ENCODE measurements around the gene SDR42E1. TPM values are rescaled to one million over a fixed set of nuclear protein-coding genes. Genes with fewer than 3 reads are reported as not detected.

The SDR42E1 gene
- total and polyA plus RNA-seq, 2 of the 13 experiments (the other 11 are each of a cell fraction or from before 2014, with no cell fraction given) = 0.01 to 0.13 TPM

GRCh38 chr16:82031116-82032084 lies 20.1 kb upstream of the SDR42E1 start (continued):
- TF ChIP-seq ATF3 (CRISPR knock-in tag; IDR thresholded peaks at IDR 0.05) (no peak), NAIF1 (CRISPR knock-in tag; IDR thresholded peaks at IDR 0.05; ENCODE audit: borderline replicate concordance) (no peak), RAD21 (CRISPR knock-in tag; IDR thresholded peaks at IDR 0.05) (peak; percentile 81), TFDP2 (CRISPR knock-in tag; IDR thresholded peaks at IDR 0.05) (no peak), ELF3 (CRISPR knock-in tag; IDR thresholded peaks at IDR 0.05) (peak; percentile 69), KDM2A (CRISPR knock-in tag; IDR thresholded peaks at IDR 0.05; ENCODE audit: borderline replicate concordance, low read depth) (no peak), CCDC6 (CRISPR knock-in tag; IDR thresholded peaks at IDR 0.05) (0 out of 2 replicates have a peak, but pooled peaks have one; percentile 31), TSC22D2 (CRISPR knock-in tag; IDR thresholded peaks at IDR 0.05; ENCODE audit: borderline replicate concordance) (no peak), FOXP4 (CRISPR knock-in tag; IDR thresholded peaks at IDR 0.05) (no peak), CEBPG (CRISPR knock-in tag; IDR thresholded peaks at IDR 0.05) (no peak), ZNF280B (CRISPR knock-in tag; IDR thresholded peaks at IDR 0.05; ENCODE audit: borderline replicate concordance) (no peak), SP4 (CRISPR knock-in tag; IDR thresholded peaks at IDR 0.05) (no peak), MYNN (CRISPR knock-in tag; IDR thresholded peaks at IDR 0.05; ENCODE audit: low read depth) (no peak), ZNF12 (CRISPR knock-in tag; IDR thresholded peaks at IDR 0.05) (no peak), SMC3 (IDR thresholded peaks at IDR 0.05; ENCODE audit: low read length) (peak; percentile 93), FOXC1 (CRISPR knock-in tag; IDR thresholded peaks at IDR 0.05; ENCODE audit: borderline replicate concordance) (peak; percentile 40; the same call in 1 of the 2 replicates), MYPOP (CRISPR knock-in tag; IDR thresholded peaks at IDR 0.05) (no peak), POLR2A (IDR thresholded peaks at IDR 0.05; ENCODE audit: insufficient read depth in 1 of 2, low read depth in 2 of 2, low read length in 2 of 2) (no peak), KLF13 (CRISPR knock-in tag; IDR thresholded peaks at IDR 0.05) (no peak), STAG1 (CRISPR knock-in tag; IDR thresholded peaks at IDR 0.05) (peak; percentile 97), SPEN (CRISPR knock-in tag; IDR thresholded peaks at IDR 0.05; ENCODE audit: low read depth) (peak; percentile 17; the same call in 1 of the 2 replicates), GMEB2 (CRISPR knock-in tag; IDR thresholded peaks at IDR 0.05; ENCODE audit: low read depth) (no peak)
